Measurements from ENCODE around the gene TBRG1. TPM values are rescaled to one million over a fixed set of nuclear protein-coding genes. Genes with fewer than 3 reads are reported as not detected.

Gene TBRG1
- total RNA-seq, 1 donor, result 40.2 TPM

DNA sequence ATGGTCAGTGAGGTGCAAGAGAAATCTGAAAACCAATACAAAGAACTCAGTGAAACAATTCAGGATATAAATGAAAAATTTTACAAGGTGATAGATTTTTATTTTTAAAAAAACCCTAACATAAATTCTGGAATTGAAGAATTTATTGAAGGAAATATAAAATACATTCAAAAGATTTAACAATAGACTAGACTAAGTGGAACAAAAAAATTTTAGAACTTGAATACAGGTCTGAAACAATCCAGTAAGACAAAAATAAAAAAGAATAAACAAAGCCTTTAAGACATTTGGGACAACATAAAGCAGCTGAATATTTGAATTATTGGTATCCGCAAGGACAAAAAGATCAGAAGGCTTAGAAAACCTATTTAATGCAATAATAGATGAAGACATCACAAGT lies 59.8 kb downstream of the TBRG1 start:
- Histone ChIP-seq H4K20me1 (ENCODE audit: insufficient read depth, low read length) (no peaks in the 10 kb centered on the region), H3K27ac (ENCODE audit: low read depth, low read length) (no peak overlapping the region), H3K79me2 (ENCODE audit: insufficient read depth, low read length) (no peaks in the 10 kb centered on the region), H3K27me3 (ENCODE audit: insufficient read depth, low read length) (no peaks in the 10 kb centered on the region), H3K4me2 (ENCODE audit: insufficient read depth, low read length) (no peak overlapping the region), H2AFZ (ENCODE audit: low read length) (no peak overlapping the region), H3K4me3 (ENCODE audit: insufficient read depth, low read length) (no peak overlapping the region), H3K4me1 (ENCODE audit: insufficient read depth, low read length) (no peaks in the 10 kb centered on the region), H3K9me3 (ENCODE audit: low read depth, low read length) (peaks cover 2% of the 10 kb centered on the region), H3K36me3 (ENCODE audit: insufficient read depth, low read length) (no peaks in the 10 kb centered on the region)
- TF ChIP-seq, protein P1, sequence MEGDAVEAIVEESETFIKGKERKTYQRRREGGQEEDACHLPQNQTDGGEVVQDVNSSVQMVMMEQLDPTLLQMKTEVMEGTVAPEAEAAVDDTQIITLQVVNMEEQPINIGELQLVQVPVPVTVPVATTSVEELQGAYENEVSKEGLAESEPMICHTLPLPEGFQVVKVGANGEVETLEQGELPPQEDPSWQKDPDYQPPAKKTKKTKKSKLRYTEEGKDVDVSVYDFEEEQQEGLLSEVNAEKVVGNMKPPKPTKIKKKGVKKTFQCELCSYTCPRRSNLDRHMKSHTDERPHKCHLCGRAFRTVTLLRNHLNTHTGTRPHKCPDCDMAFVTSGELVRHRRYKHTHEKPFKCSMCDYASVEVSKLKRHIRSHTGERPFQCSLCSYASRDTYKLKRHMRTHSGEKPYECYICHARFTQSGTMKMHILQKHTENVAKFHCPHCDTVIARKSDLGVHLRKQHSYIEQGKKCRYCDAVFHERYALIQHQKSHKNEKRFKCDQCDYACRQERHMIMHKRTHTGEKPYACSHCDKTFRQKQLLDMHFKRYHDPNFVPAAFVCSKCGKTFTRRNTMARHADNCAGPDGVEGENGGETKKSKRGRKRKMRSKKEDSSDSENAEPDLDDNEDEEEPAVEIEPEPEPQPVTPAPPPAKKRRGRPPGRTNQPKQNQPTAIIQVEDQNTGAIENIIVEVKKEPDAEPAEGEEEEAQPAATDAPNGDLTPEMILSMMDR (IDR thresholded peaks at IDR 0.05; ENCODE audit: extremely low read depth, low read depth, low read length), result no peak
- no peak for DNase-seq (ENCODE audit: insufficient read length, low spot score, missing footprints)

Small RNA genes lying within 50 kb of the gene (small RNA-seq; reads per million reads assigned to genes)
- gene RNA5SP352, result not detected

Other genes starting within 250 kb of the TBRG1 start
- not detected in 2 replicates for gene OR8B2, start 238.4 kb upstream of the TBRG1 start, total RNA-seq
- not detected in 2 replicates for gene OR8B3, start 223.8 kb upstream of the TBRG1 start, total RNA-seq
- not detected in 2 replicates for gene OR8B4, start 198.0 kb upstream of the TBRG1 start, total RNA-seq
- not detected in 2 replicates for gene OR8B8, start 177.2 kb upstream of the TBRG1 start, total RNA-seq
- gene OR8B12, start 79.2 kb upstream of the TBRG1 start, total RNA-seq, result not detected in 2 replicates
- gene OR8A1, start 52.9 kb upstream of the TBRG1 start, total RNA-seq, result not detected in 2 replicates
- not detected in 2 replicates for gene PANX3, start 11.4 kb upstream of the TBRG1 start, total RNA-seq
- 10.5 and 11.5 TPM in 2 replicates for gene SIAE, start 50.9 kb downstream of the TBRG1 start, total RNA-seq
- gene SPA17, start 51.0 kb downstream of the TBRG1 start, total RNA-seq, result 8.0 and 8.8 TPM in 2 replicates
- under 0.01 TPM in 1 of 2 replicates, not detected in the other for gene NRGN, start 117.1 kb downstream of the TBRG1 start, total RNA-seq
- gene VSIG2, start 129.4 kb downstream of the TBRG1 start, total RNA-seq, result not detected in 2 replicates
- gene ESAM, start 139.4 kb downstream of the TBRG1 start, total RNA-seq, result under 0.01 and 0.29 TPM in 2 replicates
- 10.6 and 10.9 TPM in 2 replicates for gene MSANTD2, start 177.5 kb downstream of the TBRG1 start, total RNA-seq
- 12.7 and 18.1 TPM in 2 replicates for gene ROBO3, start 242.6 kb downstream of the TBRG1 start, total RNA-seq